NCI-H1417 (cell line): Measurements from ENCODE around the gene BBS2.

Source experiments
- DNase-seq, 3 experiments: peaks; one replicate each; lab custom pipeline; 2025; lab: John Stamatoyannopoulos, UW

BBS2 gene

GRCh38 chr16:56519459-56520250 is at the start of gene BBS2:
BBS2 (minus strand) TSS chr16:56520024; CDS start chr16:56519862, 162 bp downstream.
- DNase-seq: peak; percentile 86 to 92 (median 89)

- no peak for DNase-seq
These were observed 45.1 kb upstream of the BBS2 start, which contains the start of gene MT4 for GRCh38 chr16:56564793-56565477. MT4 (plus strand) TSS chr16:56565073; CDS start chr16:56565129, 56 bp downstream.

DNA sequence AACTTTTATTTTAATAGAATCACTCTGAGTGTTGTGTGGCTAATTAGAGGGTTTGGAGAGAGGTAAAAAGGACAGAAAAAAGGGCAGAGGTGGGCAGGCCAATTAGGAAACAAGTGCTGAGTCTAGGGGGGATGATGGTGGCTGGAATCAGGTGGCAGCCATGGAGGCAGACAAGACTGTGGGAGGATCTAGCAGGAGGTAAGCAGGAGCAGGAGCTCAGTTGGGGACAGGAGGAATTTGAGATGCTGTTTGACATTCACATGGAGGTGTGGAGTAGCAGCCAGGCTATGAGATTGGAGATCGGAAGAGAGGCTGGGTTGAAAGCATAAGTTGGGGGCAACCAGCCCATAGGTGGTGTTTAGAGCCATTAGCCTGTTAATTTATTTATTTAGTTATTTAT is 41.3 kb upstream of the BBS2 start:
- no peak for DNase-seq

DNA sequence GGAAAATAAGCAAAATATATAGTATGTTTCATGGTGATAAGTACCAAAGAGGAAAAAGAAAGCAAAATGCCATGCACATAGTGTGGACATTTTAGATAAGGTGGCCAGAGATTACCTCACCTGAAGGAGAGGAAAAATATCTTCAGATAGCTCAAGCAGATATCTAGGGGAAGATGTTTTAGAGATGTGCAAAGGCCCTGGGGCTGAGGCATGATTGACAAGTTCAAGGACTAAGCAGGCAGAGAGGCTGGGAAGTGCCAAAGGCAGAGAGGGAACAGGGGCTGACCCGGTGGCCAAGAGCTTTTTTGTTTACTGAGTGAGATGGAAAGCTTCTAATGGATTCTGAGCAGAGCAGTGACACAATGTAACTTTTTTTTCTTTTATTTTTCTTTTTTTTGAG is 40.6 kb upstream of the BBS2 start:
- no peak for DNase-seq

- no peak for DNase-seq
These were observed 39.3 kb upstream of the BBS2 start for GRCh38 chr16:56559109-56559508.

DNA sequence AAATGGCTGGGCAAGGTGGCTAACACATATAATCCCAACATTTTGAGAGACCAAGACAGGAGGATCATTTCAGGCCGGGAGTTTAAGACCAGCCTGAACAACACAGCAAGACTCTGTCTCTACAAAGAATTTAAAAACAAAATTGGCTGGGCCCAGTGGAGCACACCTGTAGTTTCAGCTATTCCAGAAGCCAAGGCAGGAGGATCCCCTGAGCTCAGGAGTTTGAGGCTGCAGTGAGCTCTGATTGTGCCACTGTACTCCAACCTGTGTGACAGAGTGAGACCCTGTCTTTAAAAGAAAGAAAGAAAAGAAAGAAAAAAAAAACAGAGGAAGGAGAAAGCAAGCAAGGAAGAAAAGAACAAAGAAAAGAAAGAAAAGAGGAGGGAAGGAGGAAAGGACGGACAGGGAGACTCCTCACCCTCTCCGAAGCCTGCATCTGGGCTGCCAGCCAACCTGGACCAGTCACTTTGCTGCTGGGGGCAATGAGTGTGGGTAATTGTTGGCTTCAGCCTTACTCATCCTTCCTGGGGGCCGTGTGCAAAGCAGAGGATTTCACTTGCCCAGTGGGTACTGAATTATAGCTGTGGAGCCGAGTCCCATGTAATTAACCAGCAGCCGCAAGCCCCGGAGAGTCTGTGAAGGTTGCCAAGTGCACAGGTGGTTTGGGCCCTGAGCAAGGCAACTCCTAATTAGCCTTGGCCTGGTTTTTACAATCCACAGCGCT is 38.4 kb upstream of the BBS2 start:
- peak in 2 of 3 experiments; percentile 67 to 89 for DNase-seq

DNA sequence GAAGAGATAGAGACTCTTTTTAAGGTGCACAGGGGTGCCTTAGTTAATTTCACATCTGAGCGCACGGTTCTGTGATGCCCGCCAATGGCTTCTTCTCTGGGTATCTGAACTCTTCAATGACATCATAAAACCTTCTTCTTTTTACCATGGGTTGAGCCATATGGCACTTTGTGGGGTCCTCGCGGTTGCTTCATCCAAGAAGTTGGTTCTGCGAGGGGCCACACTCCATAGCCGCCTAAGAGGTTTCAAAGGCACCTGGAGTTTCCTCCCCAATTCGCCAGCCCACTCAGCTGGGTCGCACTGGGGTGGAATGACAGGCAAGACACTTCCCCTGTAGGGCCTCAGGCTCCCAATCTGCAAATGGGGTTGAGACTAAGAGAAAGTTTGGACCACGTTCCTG is 34.6 kb upstream of the BBS2 start:
- DNase-seq: no peak

DNA sequence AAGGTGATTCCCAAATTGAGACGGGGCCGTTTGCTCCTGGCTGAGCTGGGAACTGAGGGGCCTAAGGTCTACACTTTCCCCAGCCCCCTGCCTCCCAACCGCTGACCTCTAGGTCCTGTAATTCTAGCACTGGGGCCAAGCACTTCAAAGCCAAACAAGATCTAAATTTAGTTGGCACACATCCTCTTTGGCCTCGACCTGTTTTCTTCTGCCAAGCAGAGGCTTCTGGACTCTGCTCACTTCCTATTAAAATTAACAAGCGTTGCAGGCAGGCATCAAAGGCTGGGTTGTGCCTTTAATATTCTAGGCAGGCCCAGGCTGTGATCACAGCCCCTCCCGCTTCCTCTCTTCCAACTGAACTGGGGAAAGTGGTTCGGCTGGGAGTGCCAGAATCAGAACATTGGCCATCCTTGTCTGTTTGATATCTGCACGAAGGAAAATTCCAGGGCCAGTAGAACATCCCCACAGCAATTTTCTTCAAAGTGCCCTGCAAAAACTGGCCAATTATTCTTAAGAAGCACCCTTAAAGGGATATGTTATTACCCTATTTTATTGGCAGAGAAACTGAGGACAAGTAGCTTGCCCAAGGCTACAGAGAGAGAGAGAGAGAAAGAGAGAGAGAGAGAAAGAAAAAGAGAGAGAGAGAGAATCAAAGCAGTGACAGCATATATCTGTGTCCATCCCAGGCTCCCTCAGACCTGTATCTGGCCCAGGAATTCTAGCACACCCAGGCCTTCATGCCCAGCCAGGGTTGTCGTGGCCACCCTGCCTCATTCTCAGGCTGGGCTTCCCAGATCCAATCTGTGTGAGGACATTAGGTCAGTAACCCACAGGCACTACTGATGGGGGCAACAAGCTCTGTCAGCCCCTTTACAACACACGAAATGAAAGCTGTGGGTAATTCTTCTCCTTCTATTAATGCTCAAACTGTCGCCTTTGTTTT is 32.2 kb upstream of the BBS2 start:
- DNase-seq: no peak

DNA sequence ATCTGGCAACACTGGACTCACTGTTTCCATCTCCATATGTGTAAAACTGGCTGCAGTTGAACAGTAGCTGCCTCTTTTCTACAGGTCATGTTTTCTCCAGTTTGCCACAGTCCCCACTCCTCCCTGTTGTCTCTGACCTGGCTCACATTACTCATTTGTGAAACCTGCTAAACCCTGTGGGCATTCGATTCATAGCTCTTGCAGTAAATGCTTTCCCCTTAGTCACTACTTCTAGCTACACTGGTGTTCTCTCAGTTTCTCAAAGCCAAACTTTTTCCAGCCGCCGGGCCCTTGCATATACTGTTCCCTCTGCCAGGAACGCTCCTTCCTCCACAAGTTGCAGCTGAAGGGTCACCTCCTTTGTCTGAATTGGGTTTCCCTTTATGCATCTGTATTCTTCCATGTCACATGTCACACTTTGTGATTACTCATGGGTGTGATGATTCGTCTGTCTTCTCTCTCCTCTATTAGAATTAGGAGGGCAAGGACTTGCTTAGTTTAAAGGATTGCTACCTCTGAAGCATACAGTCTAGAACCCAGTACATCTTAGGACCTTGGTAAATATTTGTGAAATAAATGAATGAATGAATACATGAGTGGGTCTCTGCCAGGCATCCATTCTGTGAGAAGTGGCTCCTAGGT is 30.0 kb upstream of the BBS2 start:
- no peak for DNase-seq

DNA sequence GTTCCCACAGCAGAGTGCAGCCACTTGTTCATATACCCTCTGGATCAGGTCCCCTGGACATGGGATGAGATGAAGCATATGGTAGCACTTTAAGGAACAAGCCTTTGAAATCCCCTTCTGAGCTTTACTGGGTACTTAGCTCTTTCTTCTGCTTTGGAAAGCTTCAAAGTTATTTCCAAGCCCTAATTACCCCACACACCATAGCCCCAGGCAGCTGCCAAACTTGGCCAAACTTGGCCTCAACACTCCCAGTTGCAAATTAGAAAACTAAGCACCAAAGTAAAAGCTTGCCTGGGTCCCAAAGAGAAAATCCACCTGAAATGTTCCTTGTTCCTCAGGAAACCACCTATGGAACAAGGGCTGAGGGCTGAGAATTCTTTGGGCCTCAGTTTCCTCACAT is 29.3 kb upstream of the BBS2 start:
- no peak for DNase-seq

GRCh38 chr16:56547949-56548567 is 28.2 kb upstream of the BBS2 start:
- no peak for DNase-seq

- peak in 1 of 3 experiments; percentile 35 for DNase-seq
These were observed 27.5 kb upstream of the BBS2 start for GRCh38 chr16:56547120-56547948.

DNA sequence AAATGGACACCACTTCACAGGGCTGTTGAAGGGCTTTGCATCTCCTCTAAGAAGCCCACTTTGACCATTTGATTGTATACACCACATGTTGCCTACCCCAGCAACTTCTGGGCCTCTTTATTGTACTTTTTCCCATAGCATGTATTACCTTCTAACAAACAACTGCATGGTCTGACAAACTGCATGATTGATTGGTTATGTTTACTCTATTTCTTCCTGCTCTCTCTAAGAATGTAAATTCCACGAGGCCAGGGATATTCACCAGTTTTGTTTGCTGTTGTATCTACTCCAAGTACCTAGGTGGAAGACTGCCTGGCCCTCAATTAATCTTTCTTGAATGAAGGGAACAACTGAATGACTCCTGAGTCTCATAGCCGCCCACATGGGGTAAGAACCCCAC is 22.2 kb upstream of the BBS2 start:
- no peak for DNase-seq

DNA sequence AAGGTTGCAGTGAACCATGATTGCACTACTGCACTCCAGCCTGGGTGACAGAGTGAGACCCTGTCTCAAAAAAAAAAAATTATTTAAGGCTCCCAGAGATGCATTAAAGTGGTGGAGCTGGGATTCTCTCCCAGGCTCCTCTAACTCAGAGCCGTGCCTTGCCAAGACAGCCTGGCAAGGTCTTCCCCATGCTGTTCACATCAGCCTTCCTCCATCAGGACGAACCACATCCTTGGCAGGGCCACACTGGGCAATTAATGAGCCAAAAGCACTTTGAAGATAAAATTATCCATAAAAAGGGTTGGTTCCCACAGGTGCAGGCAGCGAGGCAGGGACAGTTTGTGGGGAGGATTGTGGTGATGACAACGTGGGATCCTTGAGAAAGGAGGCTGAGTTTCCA is 19.8 kb upstream of the BBS2 start:
- DNase-seq: no peak

DNA sequence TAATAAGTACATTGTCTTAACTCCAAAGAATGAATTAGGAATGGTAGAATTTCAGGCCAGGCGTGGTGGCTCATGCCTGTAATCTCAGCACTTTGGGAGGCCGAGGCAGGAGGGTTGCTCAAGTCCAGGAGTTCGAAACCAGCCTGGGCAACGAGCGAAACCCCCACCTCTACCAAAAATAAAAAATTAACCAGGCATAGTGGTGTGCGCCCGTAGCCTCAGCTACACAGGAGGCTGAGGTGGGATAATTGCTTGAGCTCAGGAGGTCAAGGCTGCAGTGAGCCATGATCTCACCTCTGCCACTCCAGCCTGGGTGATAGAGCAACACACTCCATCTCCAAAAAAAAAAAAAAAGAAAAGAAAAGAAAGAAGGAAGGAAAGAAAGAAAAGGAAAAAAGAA is 18.5 kb upstream of the BBS2 start:
- no peak for DNase-seq

GRCh38 chr16:56534847-56535383 is 15.1 kb upstream of the BBS2 start:
- no peak for DNase-seq

DNA sequence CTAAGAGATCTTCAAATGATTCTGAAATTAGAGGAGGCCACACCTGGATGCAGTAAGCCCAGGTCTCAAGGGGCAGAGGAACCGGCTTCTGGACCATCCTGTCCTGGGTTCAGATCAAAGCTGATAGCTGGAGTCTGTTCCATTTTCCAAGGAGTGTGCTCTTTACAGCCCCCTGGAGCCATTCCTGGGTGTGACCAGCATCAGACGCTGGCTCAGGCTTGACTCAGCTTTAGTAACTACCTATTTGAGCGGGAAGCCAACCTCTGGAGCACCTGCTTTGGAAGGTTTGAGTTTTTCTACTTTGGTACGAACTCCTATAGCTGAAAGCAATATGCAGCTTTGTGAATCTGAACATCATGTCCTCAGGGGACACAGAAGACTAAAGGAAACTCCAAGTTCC is 12.9 kb upstream of the BBS2 start:
- DNase-seq: no peak

DNA sequence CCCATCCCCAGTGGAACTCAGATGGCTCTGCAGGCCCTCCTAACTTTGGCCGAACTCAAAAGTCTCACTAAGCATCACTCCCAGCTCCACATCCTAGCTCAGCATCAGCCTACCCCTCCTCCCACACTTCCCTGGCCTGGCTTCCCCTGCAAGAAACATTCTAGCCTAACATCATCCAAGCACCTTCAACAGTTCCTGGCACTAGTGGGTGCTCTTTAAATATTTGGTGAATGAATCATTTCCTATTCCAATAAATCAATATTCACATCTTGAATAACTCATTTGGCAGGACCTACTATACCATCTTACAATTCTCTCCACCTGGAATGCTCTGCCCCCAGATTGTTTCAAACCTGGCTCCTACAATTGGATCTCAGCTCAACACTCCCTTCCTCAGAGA is 11.0 kb upstream of the BBS2 start:
- DNase-seq: no peak

DNA sequence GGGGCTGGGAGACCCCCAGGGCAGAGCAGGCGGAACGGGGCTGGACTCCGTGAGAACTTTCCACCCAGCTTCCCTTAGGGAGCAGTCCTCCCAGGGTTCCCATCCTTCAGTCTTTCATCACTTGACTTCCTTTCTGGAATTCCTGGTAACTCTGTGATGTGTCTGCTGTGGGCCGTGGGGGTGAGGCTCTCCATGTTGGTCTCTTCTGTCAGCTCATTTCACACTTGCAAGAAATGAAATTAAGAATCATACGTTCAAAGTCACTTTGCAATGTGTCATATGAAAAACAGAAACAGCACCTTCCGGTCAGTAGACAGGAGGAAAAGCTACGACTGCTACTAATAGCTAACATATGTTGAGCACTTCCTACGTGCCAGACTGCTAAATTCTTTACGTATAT is 5.4 kb upstream of the BBS2 start:
- DNase-seq: no peak

GRCh38 chr16:56520251-56520577 is 390 bp upstream of the BBS2 start:
- no peak for DNase-seq
